ENCODE data around the gene MICAL1.

The MICAL1 gene

GRCh38 chr6:109455437-109456110 lies at the start of gene MICAL1:
Gene MICAL1, minus strand, starts transcription at chr6:109455772. Its CDS starts 1,576 bp downstream, at chr6:109454196.
- peak within 1 kb of the TSS; percentile 85 to 96 for H3K9ac ChIP-seq (ENCODE audit: low read depth in 1 of 2, low read length in 2 of 2)
- peaks cover 35 to 47% of the 10 kb centered on the region in 2 donors for H3K4me1 ChIP-seq (ENCODE audit: control insufficient read depth in 1 of 2, insufficient read depth in 2 of 2, low read length in 2 of 2)
- peak within 1 kb of the TSS; percentile 83 for H3K27ac ChIP-seq (ENCODE audit: low read depth, low read length)

DNA sequence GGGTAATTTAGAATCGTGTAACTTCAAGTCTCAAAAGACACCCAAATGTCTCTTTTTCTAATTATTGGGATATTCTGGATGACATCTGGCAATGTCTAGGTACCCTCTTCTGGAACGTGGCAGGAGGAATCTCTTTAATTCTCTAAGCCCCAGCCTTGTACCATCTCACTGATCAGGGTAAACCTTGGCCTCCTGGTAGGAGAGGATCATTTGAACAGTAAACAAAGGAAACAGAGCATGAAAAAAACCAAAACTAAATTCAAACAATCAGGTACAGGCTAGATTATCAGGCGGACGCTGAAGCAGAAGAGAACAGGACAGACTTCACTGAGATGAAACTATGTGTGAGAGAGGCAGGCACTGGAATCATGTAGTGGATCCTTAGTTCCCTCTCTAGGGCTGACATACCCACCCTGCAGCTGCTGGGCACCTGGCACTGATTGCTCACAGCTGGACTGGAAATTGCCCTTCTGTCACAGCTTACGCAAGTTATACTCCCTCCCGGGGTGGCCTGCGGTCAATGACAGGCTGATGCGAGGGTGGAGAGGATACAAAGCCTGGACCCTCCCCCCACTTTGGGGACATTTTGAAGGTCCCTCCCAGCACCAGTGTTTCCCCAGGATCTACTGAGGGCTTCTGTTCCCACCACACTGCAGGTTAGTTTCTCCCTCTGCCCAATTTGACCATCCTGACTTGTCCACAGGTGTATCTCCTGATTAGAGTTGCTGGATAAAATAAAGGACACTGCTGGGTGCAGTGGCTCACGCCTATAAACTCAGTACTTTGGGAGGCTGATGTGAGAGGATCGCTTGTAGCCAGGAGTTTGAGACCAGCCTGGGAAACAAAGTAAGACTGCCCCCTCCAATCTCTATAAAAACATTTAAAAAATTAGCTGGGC lies 48.0 kb upstream of the MICAL1 start:
- Histone ChIP-seq H3K27me3 (ENCODE audit: control insufficient read depth in 1 of 2, insufficient read depth in 2 of 2, low read length in 2 of 2) (no peaks in the 10 kb centered on the region), H3K9me3 (ENCODE audit: control insufficient read depth in 1 of 2, low read length in 2 of 2) (no peaks in the 10 kb centered on the region), H3K27ac (ENCODE audit: low read depth, low read length) (no peak overlapping the region), H3K4me3 (ENCODE audit: low read depth in 1 of 2, low read length in 2 of 2) (no peak overlapping the region), H3K4me1 (ENCODE audit: control insufficient read depth in 1 of 2, insufficient read depth in 2 of 2, low read length in 2 of 2) (no peaks in the 10 kb centered on the region), H3K36me3 (ENCODE audit: control insufficient read depth in 1 of 2, insufficient read depth in 2 of 2, low read length in 2 of 2) (no peaks in the 10 kb centered on the region), H3K9ac (ENCODE audit: low read depth in 1 of 2, low read length in 2 of 2) (no peak overlapping the region)

More at GRCh38 chr6:109455437-109456110, at the start of gene MICAL1:
- Histone ChIP-seq H3K27me3 (ENCODE audit: control insufficient read depth in 1 of 2, insufficient read depth in 2 of 2, low read length in 2 of 2) (no peaks in the 10 kb centered on the region), H3K36me3 (ENCODE audit: control insufficient read depth in 1 of 2, insufficient read depth in 2 of 2, low read length in 2 of 2) (peaks cover 11 to 22% of the 10 kb centered on the region in 2 donors), H3K9me3 (ENCODE audit: control insufficient read depth in 1 of 2, low read length in 2 of 2) (no peaks in the 10 kb centered on the region), H3K4me3 (ENCODE audit: low read depth in 1 of 2, low read length in 2 of 2) (peak within 1 kb of the TSS; percentile 80 to 94)

- Histone ChIP-seq H3K36me3 (ENCODE audit: control insufficient read depth in 1 of 2, insufficient read depth in 2 of 2, low read length in 2 of 2) (no peaks in the 10 kb centered on the region), H3K4me1 (ENCODE audit: control insufficient read depth in 1 of 2, insufficient read depth in 2 of 2, low read length in 2 of 2) (no peaks in the 10 kb centered on the region)
Observed at GRCh38 chr6:109498936-109499335, 43.4 kb upstream of the MICAL1 start.

DNA sequence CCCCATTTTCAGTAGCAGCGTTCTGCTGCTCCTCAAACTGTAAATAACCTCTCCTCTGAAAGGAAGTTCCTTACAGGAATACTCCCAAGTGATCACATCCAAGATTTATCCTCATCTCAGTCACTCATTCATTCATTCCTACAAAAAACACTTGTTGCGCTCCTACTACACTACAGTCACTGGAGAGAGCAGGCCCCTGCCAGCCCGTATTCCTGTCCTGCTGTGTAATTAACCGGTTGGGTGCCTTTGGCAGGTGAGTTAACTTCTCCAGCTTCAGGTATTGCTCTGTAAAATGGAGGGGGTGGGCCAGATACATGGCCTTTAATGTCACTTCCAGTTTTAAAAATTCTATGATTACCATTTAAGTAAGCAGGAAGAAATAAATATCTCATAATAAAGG lies 42.5 kb upstream of the MICAL1 start:
- Histone ChIP-seq H3K27me3 (ENCODE audit: control insufficient read depth in 1 of 2, insufficient read depth in 2 of 2, low read length in 2 of 2) (no peaks in the 10 kb centered on the region), H3K9me3 (ENCODE audit: control insufficient read depth in 1 of 2, low read length in 2 of 2) (no peaks in the 10 kb centered on the region), H3K4me1 (ENCODE audit: control insufficient read depth in 1 of 2, insufficient read depth in 2 of 2, low read length in 2 of 2) (no peaks in the 10 kb centered on the region), H3K27ac (ENCODE audit: low read depth, low read length) (no peak overlapping the region), H3K4me3 (ENCODE audit: low read depth in 1 of 2, low read length in 2 of 2) (no peak overlapping the region), H3K36me3 (ENCODE audit: control insufficient read depth in 1 of 2, insufficient read depth in 2 of 2, low read length in 2 of 2) (no peaks in the 10 kb centered on the region), H3K9ac (ENCODE audit: low read depth in 1 of 2, low read length in 2 of 2) (no peak overlapping the region)

More at GRCh38 chr6:109498936-109499335, 43.4 kb upstream of the MICAL1 start:
- Histone ChIP-seq H3K9me3 (ENCODE audit: control insufficient read depth in 1 of 2, low read length in 2 of 2) (no peaks in the 10 kb centered on the region), H3K27me3 (ENCODE audit: control insufficient read depth in 1 of 2, insufficient read depth in 2 of 2, low read length in 2 of 2) (no peaks in the 10 kb centered on the region), H3K27ac (ENCODE audit: low read depth, low read length) (no peak overlapping the region), H3K9ac (ENCODE audit: low read depth in 1 of 2, low read length in 2 of 2) (no peak overlapping the region), H3K4me3 (ENCODE audit: low read depth in 1 of 2, low read length in 2 of 2) (no peak overlapping the region)

DNA sequence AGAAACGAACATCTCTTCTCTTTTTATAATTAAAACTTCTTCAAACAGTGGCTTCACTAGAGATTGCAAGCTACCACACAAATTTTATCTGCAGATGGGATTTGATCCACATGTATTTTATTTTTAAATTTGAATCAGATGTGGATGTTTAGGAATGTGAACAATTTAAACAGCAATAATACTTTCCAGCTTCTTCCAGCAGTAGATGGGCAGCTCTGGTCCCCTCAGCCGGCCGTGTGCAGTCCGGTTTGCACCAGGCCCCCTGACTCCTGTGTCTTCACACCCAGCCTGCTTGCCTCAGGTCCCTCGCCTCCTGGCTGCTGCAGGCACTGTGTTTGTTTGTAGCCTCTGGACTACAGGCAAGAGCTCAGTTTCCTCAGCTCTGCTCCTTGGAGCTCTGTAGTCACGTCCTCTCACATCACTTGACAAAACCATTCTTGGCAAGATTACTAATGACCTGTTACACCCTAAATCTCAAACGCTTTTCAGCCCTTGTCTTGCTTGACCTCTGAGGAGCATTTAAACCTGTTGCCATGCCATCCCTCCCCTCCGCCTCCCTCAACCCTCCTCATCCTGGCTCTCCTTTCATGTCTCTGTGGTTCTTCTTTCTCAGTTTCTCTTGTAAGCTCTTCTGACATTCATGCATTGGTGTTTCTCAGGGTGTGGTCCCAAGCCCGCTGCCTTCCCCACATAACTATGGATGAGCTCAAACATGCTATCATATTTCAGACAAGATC lies 40.6 kb upstream of the MICAL1 start:
- H3K4me1 ChIP-seq (ENCODE audit: control insufficient read depth in 1 of 2, insufficient read depth in 2 of 2, low read length in 2 of 2), result no peaks in the 10 kb centered on the region
- H3K36me3 ChIP-seq (ENCODE audit: control insufficient read depth in 1 of 2, insufficient read depth in 2 of 2, low read length in 2 of 2), result no peaks in the 10 kb centered on the region
- no peaks in the 10 kb centered on the region for H3K27me3 ChIP-seq (ENCODE audit: control insufficient read depth in 1 of 2, insufficient read depth in 2 of 2, low read length in 2 of 2)
- H3K9ac ChIP-seq (ENCODE audit: low read depth in 1 of 2, low read length in 2 of 2), result no peak overlapping the region
- H3K27ac ChIP-seq (ENCODE audit: low read depth, low read length), result no peak overlapping the region
- H3K9me3 ChIP-seq (ENCODE audit: control insufficient read depth in 1 of 2, low read length in 2 of 2), result no peaks in the 10 kb centered on the region
- no peak overlapping the region for H3K4me3 ChIP-seq (ENCODE audit: low read depth in 1 of 2, low read length in 2 of 2)

DNA sequence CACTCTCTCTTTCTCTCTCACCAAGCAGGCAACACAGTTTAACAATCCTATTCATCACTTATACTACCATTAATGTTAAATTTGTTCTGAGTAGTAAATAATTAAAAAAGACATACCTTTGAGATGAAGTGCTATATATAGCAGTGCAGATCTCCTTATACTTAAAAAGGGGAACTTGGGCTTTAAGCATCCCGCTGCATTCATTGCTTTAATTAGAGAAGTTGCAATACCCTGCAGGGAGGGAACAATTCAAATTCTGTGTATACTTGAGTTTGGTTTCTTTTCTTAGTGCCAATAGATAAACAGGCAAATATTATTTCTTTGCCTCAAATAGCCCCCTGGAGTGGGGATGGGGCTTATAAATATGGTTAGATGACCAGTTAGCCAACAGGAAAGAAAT lies 38.3 kb upstream of the MICAL1 start:
- no peak overlapping the region for H3K27ac ChIP-seq (ENCODE audit: low read depth, low read length)
- H3K36me3 ChIP-seq (ENCODE audit: control insufficient read depth in 1 of 2, insufficient read depth in 2 of 2, low read length in 2 of 2), result no peaks in the 10 kb centered on the region
- H3K4me1 ChIP-seq (ENCODE audit: control insufficient read depth in 1 of 2, insufficient read depth in 2 of 2, low read length in 2 of 2), result no peaks in the 10 kb centered on the region
- H3K4me3 ChIP-seq (ENCODE audit: low read depth in 1 of 2, low read length in 2 of 2), result no peak overlapping the region
- H3K9me3 ChIP-seq (ENCODE audit: control insufficient read depth in 1 of 2, low read length in 2 of 2), result no peaks in the 10 kb centered on the region
- H3K9ac ChIP-seq (ENCODE audit: low read depth in 1 of 2, low read length in 2 of 2), result no peak overlapping the region
- H3K27me3 ChIP-seq (ENCODE audit: control insufficient read depth in 1 of 2, insufficient read depth in 2 of 2, low read length in 2 of 2), result no peaks in the 10 kb centered on the region

GRCh38 chr6:109491207-109491938 lies 35.8 kb upstream of the MICAL1 start:
- Histone ChIP-seq H3K9me3 (ENCODE audit: control insufficient read depth in 1 of 2, low read length in 2 of 2) (no peaks in the 10 kb centered on the region), H3K27me3 (ENCODE audit: control insufficient read depth in 1 of 2, insufficient read depth in 2 of 2, low read length in 2 of 2) (no peaks in the 10 kb centered on the region), H3K9ac (ENCODE audit: low read depth in 1 of 2, low read length in 2 of 2) (no peak overlapping the region), H3K4me1 (ENCODE audit: control insufficient read depth in 1 of 2, insufficient read depth in 2 of 2, low read length in 2 of 2) (no peaks in the 10 kb centered on the region), H3K4me3 (ENCODE audit: low read depth in 1 of 2, low read length in 2 of 2) (peak overlapping the region in 1 of 2 donors; percentile 16), H3K36me3 (ENCODE audit: control insufficient read depth in 1 of 2, insufficient read depth in 2 of 2, low read length in 2 of 2) (no peaks in the 10 kb centered on the region), H3K27ac (ENCODE audit: low read depth, low read length) (no peak overlapping the region)

- H3K9ac ChIP-seq (ENCODE audit: low read depth in 1 of 2, low read length in 2 of 2), result no peak overlapping the region
- no peaks in the 10 kb centered on the region for H3K9me3 ChIP-seq (ENCODE audit: control insufficient read depth in 1 of 2, low read length in 2 of 2)
- H3K36me3 ChIP-seq (ENCODE audit: control insufficient read depth in 1 of 2, insufficient read depth in 2 of 2, low read length in 2 of 2), result no peaks in the 10 kb centered on the region
- H3K27me3 ChIP-seq (ENCODE audit: control insufficient read depth in 1 of 2, insufficient read depth in 2 of 2, low read length in 2 of 2), result no peaks in the 10 kb centered on the region
- H3K27ac ChIP-seq (ENCODE audit: low read depth, low read length), result no peak overlapping the region
- no peaks in the 10 kb centered on the region for H3K4me1 ChIP-seq (ENCODE audit: control insufficient read depth in 1 of 2, insufficient read depth in 2 of 2, low read length in 2 of 2)
- no peak overlapping the region for H3K4me3 ChIP-seq (ENCODE audit: low read depth in 1 of 2, low read length in 2 of 2)
Observed at GRCh38 chr6:109490713-109491112, 35.1 kb upstream of the MICAL1 start.

- Histone ChIP-seq H3K9me3 (ENCODE audit: control insufficient read depth in 1 of 2, low read length in 2 of 2) (no peaks in the 10 kb centered on the region), H3K4me3 (ENCODE audit: low read depth in 1 of 2, low read length in 2 of 2) (no peak overlapping the region), H3K27ac (ENCODE audit: low read depth, low read length) (no peak overlapping the region), H3K36me3 (ENCODE audit: control insufficient read depth in 1 of 2, insufficient read depth in 2 of 2, low read length in 2 of 2) (no peaks in the 10 kb centered on the region), H3K9ac (ENCODE audit: low read depth in 1 of 2, low read length in 2 of 2) (no peak overlapping the region), H3K4me1 (ENCODE audit: control insufficient read depth in 1 of 2, insufficient read depth in 2 of 2, low read length in 2 of 2) (peaks cover 3 to 7% of the 10 kb centered on the region in 2 donors), H3K27me3 (ENCODE audit: control insufficient read depth in 1 of 2, insufficient read depth in 2 of 2, low read length in 2 of 2) (no peaks in the 10 kb centered on the region)
Observed at GRCh38 chr6:109488001-109488400, 32.4 kb upstream of the MICAL1 start.

Measured in duodenal mucosa (tissue), 2 donors.